Keratinocyte (primary cell): ENCODE data around the gene SLC16A13.

Experiments used
- EZH2 ChIP-seq: IDR thresholded peaks from one replicate; pipeline ENCODE4 v1.6.1; 2012; ENCODE audit warnings: inconsistent platforms, mild to moderate bottlenecking, low read length, moderate library complexity
- TF ChIP-seq, protein P1 (sequence below), 3 experiments: IDR thresholded peaks in 1 of 3; conservative IDR thresholded peaks in 1 of 3; optimal IDR thresholded peaks in 1 of 3; 2 replicates in 2 of 3; 3 replicates in 1 of 3; pipeline versions ENCODE3 to v1.5.1; 2011; ENCODE audit warnings: low read length in 3 of 3, mild to moderate bottlenecking in 3 of 3, moderate library complexity in 2 of 3, control low read depth in 1 of 3, inconsistent platforms in 1 of 3; ENCODE audit not compliant: insufficient read depth in 2 of 3; ENCODE audit errors: extremely low read depth in 1 of 3

DNA sequence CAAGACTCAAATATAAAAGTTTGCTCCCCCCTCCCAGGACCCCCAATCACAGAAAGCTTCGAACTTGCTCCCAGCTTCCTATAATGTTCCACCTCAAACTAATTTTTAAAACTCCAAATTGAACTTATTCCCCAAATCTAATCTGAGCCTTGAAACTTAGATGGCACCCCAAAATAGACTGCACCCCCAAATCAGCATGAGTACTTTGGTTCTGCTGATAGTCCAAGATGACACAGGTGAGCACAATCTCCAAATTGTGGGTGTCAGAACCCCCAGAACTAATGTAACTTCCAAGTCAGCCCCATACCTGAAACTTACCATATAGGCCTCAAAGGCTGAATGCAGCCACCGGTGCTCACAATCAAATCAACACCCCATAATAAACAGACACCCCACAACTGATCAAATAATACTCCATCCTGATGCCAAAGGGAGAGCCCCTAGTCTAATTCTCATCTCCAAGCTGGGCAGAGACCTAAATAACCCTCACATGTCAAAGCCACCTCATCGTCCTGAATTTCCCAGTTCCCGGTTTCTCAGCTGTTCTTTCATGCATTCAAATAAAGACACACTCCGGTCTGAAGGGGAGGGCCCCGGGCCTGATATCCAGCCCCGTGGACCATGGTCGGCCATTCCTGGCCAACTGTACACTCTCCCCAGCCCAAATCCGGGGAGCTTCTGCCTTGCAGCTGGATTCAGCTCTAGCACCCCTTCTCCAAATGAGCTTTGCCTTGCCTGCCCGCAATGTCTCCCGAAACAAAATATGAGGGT, 14.7 kb upstream of the SLC16A13 start:
- TF ChIP-seq, protein P1, sequence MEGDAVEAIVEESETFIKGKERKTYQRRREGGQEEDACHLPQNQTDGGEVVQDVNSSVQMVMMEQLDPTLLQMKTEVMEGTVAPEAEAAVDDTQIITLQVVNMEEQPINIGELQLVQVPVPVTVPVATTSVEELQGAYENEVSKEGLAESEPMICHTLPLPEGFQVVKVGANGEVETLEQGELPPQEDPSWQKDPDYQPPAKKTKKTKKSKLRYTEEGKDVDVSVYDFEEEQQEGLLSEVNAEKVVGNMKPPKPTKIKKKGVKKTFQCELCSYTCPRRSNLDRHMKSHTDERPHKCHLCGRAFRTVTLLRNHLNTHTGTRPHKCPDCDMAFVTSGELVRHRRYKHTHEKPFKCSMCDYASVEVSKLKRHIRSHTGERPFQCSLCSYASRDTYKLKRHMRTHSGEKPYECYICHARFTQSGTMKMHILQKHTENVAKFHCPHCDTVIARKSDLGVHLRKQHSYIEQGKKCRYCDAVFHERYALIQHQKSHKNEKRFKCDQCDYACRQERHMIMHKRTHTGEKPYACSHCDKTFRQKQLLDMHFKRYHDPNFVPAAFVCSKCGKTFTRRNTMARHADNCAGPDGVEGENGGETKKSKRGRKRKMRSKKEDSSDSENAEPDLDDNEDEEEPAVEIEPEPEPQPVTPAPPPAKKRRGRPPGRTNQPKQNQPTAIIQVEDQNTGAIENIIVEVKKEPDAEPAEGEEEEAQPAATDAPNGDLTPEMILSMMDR (optimal IDR thresholded peaks at IDR 0.05 in 1 of 3, IDR thresholded peaks at IDR 0.05 in 1 of 3, conservative IDR thresholded peaks at IDR 0.05 in 1 of 3; ENCODE audit: extremely low read depth in 1 of 3, insufficient read depth in 2 of 3, low read length in 3 of 3) = no peak
- TF ChIP-seq EZH2 = no peak
